ENCODE results near the gene TRAPPC10. TPM values are rescaled to one million over a fixed set of nuclear protein-coding genes. Genes with fewer than 3 reads are reported as not detected.

The TRAPPC10 gene
- total RNA-seq, 4 donors from 2014 or later = 3.8 to 45.2 (median 22.9) TPM

DNA sequence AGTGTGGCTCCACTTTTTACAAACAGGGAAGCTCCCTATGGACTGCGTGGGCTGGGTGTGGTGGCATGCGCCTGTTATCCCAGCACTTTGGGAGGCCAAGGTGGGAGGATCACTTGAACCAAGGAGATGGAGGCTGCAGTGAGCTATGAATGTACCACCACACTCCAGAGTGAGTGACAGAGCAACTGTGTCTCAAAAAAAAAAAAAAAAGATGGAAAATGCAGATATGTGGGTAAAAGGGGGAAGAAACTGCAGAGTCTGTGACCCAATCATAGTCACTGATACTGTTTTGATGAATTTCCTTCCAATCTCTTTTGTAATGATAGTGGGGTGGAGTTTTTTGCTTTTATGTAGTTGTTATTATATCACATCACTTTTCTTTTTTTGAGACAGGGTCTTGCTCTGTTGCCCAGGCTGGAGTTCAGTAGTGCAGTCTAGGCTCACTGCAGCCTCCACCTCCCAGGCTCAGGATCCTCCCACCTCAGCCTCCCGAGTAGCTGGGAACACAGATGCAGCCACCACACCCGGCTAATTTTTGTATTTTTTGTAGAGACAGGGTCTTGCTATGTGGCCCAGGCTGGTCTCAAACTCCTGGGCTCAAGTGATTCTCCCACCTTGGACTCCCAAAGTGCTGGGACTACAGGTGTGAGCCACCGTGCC, 8.7 kb upstream of the TRAPPC10 start:
- TF ChIP-seq, protein P1, sequence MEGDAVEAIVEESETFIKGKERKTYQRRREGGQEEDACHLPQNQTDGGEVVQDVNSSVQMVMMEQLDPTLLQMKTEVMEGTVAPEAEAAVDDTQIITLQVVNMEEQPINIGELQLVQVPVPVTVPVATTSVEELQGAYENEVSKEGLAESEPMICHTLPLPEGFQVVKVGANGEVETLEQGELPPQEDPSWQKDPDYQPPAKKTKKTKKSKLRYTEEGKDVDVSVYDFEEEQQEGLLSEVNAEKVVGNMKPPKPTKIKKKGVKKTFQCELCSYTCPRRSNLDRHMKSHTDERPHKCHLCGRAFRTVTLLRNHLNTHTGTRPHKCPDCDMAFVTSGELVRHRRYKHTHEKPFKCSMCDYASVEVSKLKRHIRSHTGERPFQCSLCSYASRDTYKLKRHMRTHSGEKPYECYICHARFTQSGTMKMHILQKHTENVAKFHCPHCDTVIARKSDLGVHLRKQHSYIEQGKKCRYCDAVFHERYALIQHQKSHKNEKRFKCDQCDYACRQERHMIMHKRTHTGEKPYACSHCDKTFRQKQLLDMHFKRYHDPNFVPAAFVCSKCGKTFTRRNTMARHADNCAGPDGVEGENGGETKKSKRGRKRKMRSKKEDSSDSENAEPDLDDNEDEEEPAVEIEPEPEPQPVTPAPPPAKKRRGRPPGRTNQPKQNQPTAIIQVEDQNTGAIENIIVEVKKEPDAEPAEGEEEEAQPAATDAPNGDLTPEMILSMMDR (IDR thresholded peaks at IDR 0.05) = no peak
- no peak for TF ChIP-seq POLR2A (IDR thresholded peaks at IDR 0.05)
- H3K36me3 ChIP-seq = no peaks in the 10 kb centered on the region
- no peaks in the 10 kb centered on the region for H3K27me3 ChIP-seq
- no peaks in the 10 kb centered on the region for H3K4me1 ChIP-seq
- no peak for DNase-seq
- no peaks in the 10 kb centered on the region for H3K9me3 ChIP-seq
- intact Hi-C loops (cut with DNase I; ENCODE audit: low total_unique reads) = no loop called here
- H3K27ac ChIP-seq = no peak overlapping the region
- H3K4me3 ChIP-seq = no peak overlapping the region

- peak overlapping the region; percentile 17 to 80 for H3K27ac ChIP-seq
- H3K4me3 ChIP-seq = no peak overlapping the region
- no peaks in the 10 kb centered on the region for H3K9me3 ChIP-seq
- H3K27me3 ChIP-seq = no peaks in the 10 kb centered on the region
- H3K36me3 ChIP-seq = no peaks in the 10 kb centered on the region
- TF ChIP-seq, protein P1 (IDR thresholded peaks at IDR 0.05) = no peak
- no peak for TF ChIP-seq POLR2A (IDR thresholded peaks at IDR 0.05)
- DNase-seq = no peak
- H3K4me1 ChIP-seq = no peaks in the 10 kb centered on the region
- intact Hi-C loops (cut with DNase I; ENCODE audit: low total_unique reads) = no loop called here
These were observed 7.0 kb upstream of the TRAPPC10 start for GRCh38 chr21:44005071-44005470.

DNA sequence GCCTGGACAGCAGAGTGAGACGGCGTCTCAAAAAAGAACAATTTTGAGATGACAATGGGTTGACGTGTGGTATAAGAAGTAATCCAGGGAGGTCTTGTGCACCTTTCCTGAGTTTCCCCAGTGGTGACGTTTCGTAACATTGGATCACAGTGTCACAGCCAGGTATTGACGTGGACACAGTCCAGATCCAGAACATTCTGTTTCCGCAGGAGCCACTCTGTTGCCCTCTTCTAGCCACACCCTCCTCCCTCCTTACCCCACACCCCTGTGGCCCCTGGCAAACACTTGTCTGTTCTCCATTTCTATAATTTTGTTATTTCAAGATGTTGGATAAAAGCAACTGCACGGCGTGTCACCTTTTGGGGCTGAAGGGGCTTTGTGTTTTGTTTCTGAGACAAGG, 6.5 kb upstream of the TRAPPC10 start:
- H3K27ac ChIP-seq = peak overlapping the region; percentile 80 to 85
- H3K27me3 ChIP-seq = no peaks in the 10 kb centered on the region
- intact Hi-C loops (cut with DNase I; ENCODE audit: low total_unique reads) = no loop called here
- H3K4me3 ChIP-seq = no peak overlapping the region
- TF ChIP-seq POLR2A (IDR thresholded peaks at IDR 0.05) = no peak
- TF ChIP-seq, protein P1 (IDR thresholded peaks at IDR 0.05) = no peak
- no peak for DNase-seq
- H3K36me3 ChIP-seq = no peaks in the 10 kb centered on the region
- H3K9me3 ChIP-seq = no peaks in the 10 kb centered on the region
- no peaks in the 10 kb centered on the region for H3K4me1 ChIP-seq

DNA sequence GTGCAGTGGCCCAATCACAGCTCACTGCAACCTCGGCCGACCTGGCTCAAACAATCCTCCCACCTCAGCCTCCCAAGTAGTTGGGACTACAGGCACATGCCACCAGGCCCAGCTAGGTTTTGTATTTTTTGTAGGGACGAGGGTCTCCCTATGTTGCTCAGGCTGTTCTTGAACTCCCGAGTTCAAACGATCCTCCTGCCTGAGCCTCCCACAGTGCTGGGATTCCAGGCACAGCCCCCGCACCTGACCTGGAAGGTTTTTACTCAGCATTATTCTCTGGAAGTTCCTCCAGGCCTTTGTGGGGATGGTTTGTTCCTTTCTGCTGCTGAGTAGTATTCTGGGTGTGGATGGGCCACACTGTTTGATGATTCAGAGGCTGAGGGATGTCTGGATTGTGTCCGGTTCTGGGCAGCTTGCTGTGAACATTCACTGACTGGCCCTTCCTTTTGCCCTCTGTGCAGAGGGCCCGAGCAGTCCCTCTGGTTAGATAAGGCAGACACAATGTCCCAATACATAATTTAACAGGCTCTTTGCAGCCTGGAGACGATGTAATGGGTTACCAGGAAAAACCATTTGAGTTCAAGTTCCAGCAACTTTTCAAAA, 6.0 kb upstream of the TRAPPC10 start:
- H3K27me3 ChIP-seq = no peaks in the 10 kb centered on the region
- TF ChIP-seq POLR2A (IDR thresholded peaks at IDR 0.05) = no peak
- TF ChIP-seq, protein P1 (IDR thresholded peaks at IDR 0.05) = no peak
- no peak overlapping the region for H3K4me3 ChIP-seq
- DNase-seq = peak; percentile 67 to 69
- no peaks in the 10 kb centered on the region for H3K9me3 ChIP-seq
- no peaks in the 10 kb centered on the region for H3K4me1 ChIP-seq
- H3K36me3 ChIP-seq = no peaks in the 10 kb centered on the region
- peak overlapping the region; percentile 80 to 85 for H3K27ac ChIP-seq
- intact Hi-C loops (cut with DNase I; ENCODE audit: low total_unique reads) = no loop called here

- Histone ChIP-seq H3K27ac (peak overlapping the region; percentile 80 to 85), H3K36me3 (no peaks in the 10 kb centered on the region), H3K27me3 (no peaks in the 10 kb centered on the region), H3K9me3 (no peaks in the 10 kb centered on the region), H3K4me1 (no peaks in the 10 kb centered on the region), H3K4me3 (no peak overlapping the region)
- DNase-seq = peak; percentile 55 to 79
- intact Hi-C loops (cut with DNase I; ENCODE audit: low total_unique reads) = no loop called here
- TF ChIP-seq, protein P1 (IDR thresholded peaks at IDR 0.05) = no peak
- TF ChIP-seq POLR2A (IDR thresholded peaks at IDR 0.05) = no peak
These were observed 5.5 kb upstream of the TRAPPC10 start for GRCh38 chr21:44006656-44007055.

All from uterus (tissue), 4 donors.